ENCODE measurements around the gene HSPB8.

- TF ChIP-seq CTCF (conservative IDR thresholded peaks at IDR 0.05; ENCODE audit: low read length) (no peak), EZH2phosphoT487 (IDR thresholded peaks at IDR 0.05; ENCODE audit: borderline replicate concordance, low read depth, low read length) (no peak)
Measured at GRCh38 chr12:119175081-119175480, 3.6 kb upstream of the HSPB8 start.
